ENCODE results near the gene DDX1. TPM values are rescaled to one million over a fixed set of nuclear protein-coding genes. Genes with fewer than 3 reads are reported as not detected.

The DDX1 gene
- total RNA-seq, 1 experiment from 2014 or later, result 62.6 TPM

GRCh38 chr2:15584316-15584715 lies 7.4 kb upstream of the DDX1 start:
- H3K4me2 ChIP-seq (ENCODE audit: low read length), result no peak overlapping the region
- no peaks in the 10 kb centered on the region for H3F3A ChIP-seq (ENCODE audit: low read length, unreplicated experiment)
- no peak overlapping the region for H3K4me3 ChIP-seq (ENCODE audit: low read length)
- POLR2A ChIA-PET (ENCODE audit: unreplicated experiment), result no interaction called here
- H3K27me3 ChIP-seq (ENCODE audit: low read length), result no peaks in the 10 kb centered on the region
- no peaks in the 10 kb centered on the region for H3K79me2 ChIP-seq (ENCODE audit: low read length)
- DNase-seq, result no peak
- no peak overlapping the region for H2AFZ ChIP-seq (ENCODE audit: low read length)
- H3K36me3 ChIP-seq (ENCODE audit: low read depth, low read length), result no peaks in the 10 kb centered on the region
- BruUV-seq (replicated peaks), result no TSS peak
- no peaks in the 10 kb centered on the region for H3K9me3 ChIP-seq (ENCODE audit: low read length)
- no peak overlapping the region for H3K27ac ChIP-seq (ENCODE audit: low read length)
- no peaks in the 10 kb centered on the region for H4K20me1 ChIP-seq (ENCODE audit: low read length)
- no peak overlapping the region for H3K9ac ChIP-seq (ENCODE audit: low read length)
- no peak for TF ChIP-seq EZH2phosphoT487 (IDR thresholded peaks at IDR 0.05; ENCODE audit: borderline replicate concordance, low read length)
- peaks cover 5% of the 10 kb centered on the region; the same call in 1 of the 2 replicates for H3K4me1 ChIP-seq (ENCODE audit: insufficient read depth, low read length)
- intact Hi-C loops (cut with micrococcal nuclease), result no loop called here
- no peaks in the 10 kb centered on the region for H3K9me2 ChIP-seq (replicated peaks; ENCODE audit: low read length)
- no peak for ATAC-seq
- CTCF ChIA-PET, result no interaction called here

GRCh38 chr2:15584767-15585469 lies 6.8 kb upstream of the DDX1 start:
- no peak overlapping the region for H3K4me3 ChIP-seq (ENCODE audit: low read length)
- no peak overlapping the region for H3K9ac ChIP-seq (ENCODE audit: low read length)
- no peaks in the 10 kb centered on the region for H4K20me1 ChIP-seq (ENCODE audit: low read length)
- H3K4me2 ChIP-seq (ENCODE audit: low read length), result no peak overlapping the region
- no peaks in the 10 kb centered on the region for H3F3A ChIP-seq (ENCODE audit: low read length, unreplicated experiment)
- peak; percentile 30 for DNase-seq
- H3K9me3 ChIP-seq (ENCODE audit: low read length), result no peaks in the 10 kb centered on the region
- ATAC-seq, result peak; percentile 70
- ChIA-PET CTCF (no interaction called here), POLR2A (ENCODE audit: unreplicated experiment) (no interaction called here)
- no TSS peak for BruUV-seq (replicated peaks)
- no peaks in the 10 kb centered on the region for H3K36me3 ChIP-seq (ENCODE audit: low read depth, low read length)
- no peaks in the 10 kb centered on the region for H3K4me1 ChIP-seq (ENCODE audit: insufficient read depth, low read length)
- no peak overlapping the region for H3K27ac ChIP-seq (ENCODE audit: low read length)
- no peaks in the 10 kb centered on the region for H3K79me2 ChIP-seq (ENCODE audit: low read length)
- H2AFZ ChIP-seq (ENCODE audit: low read length), result no peak overlapping the region
- no peaks in the 10 kb centered on the region for H3K27me3 ChIP-seq (ENCODE audit: low read length)
- intact Hi-C loops (cut with micrococcal nuclease), result no loop called here
- H3K9me2 ChIP-seq (replicated peaks; ENCODE audit: low read length), result no peaks in the 10 kb centered on the region
- TF ChIP-seq EZH2 (IDR thresholded peaks at IDR 0.05; ENCODE audit: low read length, unreplicated experiment) (no peak), CTCF (conservative IDR thresholded peaks at IDR 0.05; ENCODE audit: low read depth, low read length) (no peak), EZH2phosphoT487 (IDR thresholded peaks at IDR 0.05; ENCODE audit: borderline replicate concordance, low read length) (no peak)

- intact Hi-C loops (cut with micrococcal nuclease), result no loop called here
- Histone ChIP-seq H3K9me2 (replicated peaks; ENCODE audit: low read length) (no peaks in the 10 kb centered on the region), H3K79me2 (ENCODE audit: low read length) (peaks cover 23% of the 10 kb centered on the region), H3K4me1 (ENCODE audit: insufficient read depth, low read length) (peaks cover 12% of the 10 kb centered on the region), H3K4me2 (ENCODE audit: low read length) (no peak overlapping the region), H3K27ac (ENCODE audit: low read length) (no peak overlapping the region), H3F3A (ENCODE audit: low read length, unreplicated experiment) (no peaks in the 10 kb centered on the region), H3K27me3 (ENCODE audit: low read length) (no peaks in the 10 kb centered on the region), H2AFZ (ENCODE audit: low read length) (no peak overlapping the region), H3K4me3 (ENCODE audit: low read length) (no peak overlapping the region), H4K20me1 (ENCODE audit: low read length) (peaks cover 5% of the 10 kb centered on the region; the same call in 1 of the 2 replicates), H3K9ac (ENCODE audit: low read length) (no peak overlapping the region), H3K36me3 (ENCODE audit: low read depth, low read length) (no peaks in the 10 kb centered on the region), H3K9me3 (ENCODE audit: low read length) (no peaks in the 10 kb centered on the region)
- no peak for ATAC-seq
- peak; percentile 79 for DNase-seq
- TF ChIP-seq CTCF (conservative IDR thresholded peaks at IDR 0.05; ENCODE audit: low read depth, low read length) (peak; percentile 88), EZH2phosphoT487 (IDR thresholded peaks at IDR 0.05; ENCODE audit: borderline replicate concordance, low read length) (no peak), EZH2 (IDR thresholded peaks at IDR 0.05; ENCODE audit: low read length, unreplicated experiment) (no peak)
- no TSS peak for BruUV-seq (replicated peaks)
- ChIA-PET POLR2A (ENCODE audit: unreplicated experiment) (no interaction called here), CTCF (interaction anchor here (0.7 to 0.8 kb wide), 2 partner anchors 11 to 466 kb away, joined by 3 read pairs; no protein-coding TSS in a partner anchor)
These were observed 3.2 kb upstream of the DDX1 start for GRCh38 chr2:15588329-15588919.
